Activated B cell treated with CpG ODN at 0.5 μM for 24 hours (primary cell): ENCODE measurements around the gene ZSWIM8. TPM values are rescaled to one million over a fixed set of nuclear protein-coding genes. Genes with fewer than 3 reads are reported as not detected.

Experiments used
- ATAC-seq: fragments of 200-7000 bp; cut with Tn5 transposase; one replicate; pipeline ENCODE4 v1.10.0; 2021; ENCODE audit warnings: low read depth, mild to moderate bottlenecking, moderate library complexity
- CTCF ChIA-PET: fragments of 350-600 bp; sonication (Branson Sonifier 250); formaldehyde crosslinking; loops from one replicate; lab custom pipeline; 2021; ENCODE audit warnings: antibody characterized with exemption; lab: Charles Lee
- POLR2A ChIA-PET: fragments of 350-600 bp; sonication (Branson Sonifier 250); formaldehyde crosslinking; loops from one replicate; lab custom pipeline; 2021; ENCODE audit warnings: antibody characterized with exemption; lab: Charles Lee
- DNase-seq: peaks from one replicate; pipeline ENCODE4 v3.0.0; 2022
- H3K27ac Mint-ChIP-seq: one replicate; pipeline ENCODE4 v1.8.0; 2020; ENCODE audit warnings: mixed read lengths
- H3K27me3 Mint-ChIP-seq: one replicate; pipeline ENCODE4 v1.8.0; 2021; ENCODE audit warnings: mixed read lengths
- H3K36me3 Mint-ChIP-seq: one replicate; pipeline ENCODE4 v1.8.0; 2021; ENCODE audit warnings: low read depth, mixed read lengths
- H3K4me1 Mint-ChIP-seq: one replicate; pipeline ENCODE4 v1.8.0; 2021; ENCODE audit warnings: mixed read lengths
- H3K4me3 Mint-ChIP-seq: one replicate; pipeline ENCODE4 v1.8.0; 2020; ENCODE audit warnings: mild to moderate bottlenecking, mixed read lengths
- H3K9me3 Mint-ChIP-seq: one replicate; pipeline ENCODE4 v1.8.0; 2020; ENCODE audit warnings: mixed read lengths
- CTCF ChIP-seq: fragments of 200-600 bp; IDR thresholded peaks from one replicate; pipeline ENCODE4 v1.8.0; 2022; ENCODE audit warnings: antibody characterized with exemption, mild to moderate bottlenecking
- intact Hi-C: fragments of 100-400 bp; cut with micrococcal nuclease; formaldehyde crosslinking; loops from one replicate; pipeline ENCODE4 v1.15.1; 2024
- total RNA-seq: library from RNA; stranded (reverse); gene quantifications from 2 replicates; pipeline ENCODE4 v1.2.3, GENCODE V29; 2022

The ZSWIM8 gene
- total RNA-seq, 1 donor from 2014 or later: 93.0 TPM

- Mint-ChIP-seq H3K27ac (peak overlapping the region; percentile 18), H3K36me3 (peaks cover 85% of the 10 kb centered on the region), H3K4me3 (no peak overlapping the region), H3K9me3 (no peaks in the 10 kb centered on the region), H3K4me1 (peaks cover 11% of the 10 kb centered on the region), H3K27me3 (no peaks in the 10 kb centered on the region)
- intact Hi-C loops: no loop called here
- no peak for DNase-seq
- no peak for ATAC-seq
- POLR2A ChIA-PET: interaction anchor here (0.6 to 2.2 kb wide), 5 partner anchors 8 to 1023 kb away, joined by 3 to 8 read pairs (median 4); partner anchors contain the start of gene NDST2
- CTCF ChIA-PET: no interaction called here
- no peak for TF ChIP-seq CTCF
These were observed 15.3 kb downstream of the ZSWIM8 start for GRCh38 chr10:73800560-73801252.

- ChIA-PET POLR2A (interaction anchor here (0.6 to 1.5 kb wide), 3 partner anchors 29 to 1023 kb away, joined by 3 to 7 read pairs (median 4); a partner anchor contains a TSS), CTCF (no interaction called here)
- Mint-ChIP-seq H3K27ac (no peak overlapping the region), H3K36me3 (peaks cover 88% of the 10 kb centered on the region), H3K27me3 (no peaks in the 10 kb centered on the region), H3K9me3 (no peaks in the 10 kb centered on the region), H3K4me1 (peaks cover 11% of the 10 kb centered on the region), H3K4me3 (no peak overlapping the region)
- DNase-seq (no peak), ATAC-seq (no peak)
- no peak for TF ChIP-seq CTCF
- intact Hi-C loops: no loop called here
These were observed 15.8 kb downstream of the ZSWIM8 start for GRCh38 chr10:73801253-73801590.

- Mint-ChIP-seq H3K4me1 (peaks cover 20% of the 10 kb centered on the region), H3K27ac (peak overlapping the region; percentile 22), H3K27me3 (no peaks in the 10 kb centered on the region), H3K4me3 (no peak overlapping the region), H3K36me3 (peaks cover 90% of the 10 kb centered on the region), H3K9me3 (no peaks in the 10 kb centered on the region)
- CTCF ChIA-PET: no interaction called here
- DNase-seq: no peak
- ATAC-seq: no peak
- TF ChIP-seq CTCF: no peak
- POLR2A ChIA-PET: interaction anchor here (0.6 kb wide), 1 partner anchor 156 kb away, joined by 5 read pairs; no protein-coding TSS in a partner anchor
- intact Hi-C loops: no loop called here
These were observed 17.0 kb downstream of the ZSWIM8 start for GRCh38 chr10:73802276-73802991.

GRCh38 chr10:73803680-73804286, 18.4 kb downstream of the ZSWIM8 start:
- ATAC-seq (peak; percentile 78), DNase-seq (no peak)
- peaks cover 24% of the 10 kb centered on the region for H3K4me1 Mint-ChIP-seq
- no peaks in the 10 kb centered on the region for H3K9me3 Mint-ChIP-seq
- H3K4me3 Mint-ChIP-seq: no peak overlapping the region
- no peak for TF ChIP-seq CTCF
- ChIA-PET POLR2A (interaction anchor here (0.6 to 1.5 kb wide), 6 partner anchors 10 to 308 kb away, joined by 3 to 7 read pairs (median 3); partner anchors contain the start of genes PPP3CB and ZSWIM8), CTCF (no interaction called here)
- H3K27me3 Mint-ChIP-seq: no peaks in the 10 kb centered on the region
- H3K36me3 Mint-ChIP-seq: peaks cover 90% of the 10 kb centered on the region
- H3K27ac Mint-ChIP-seq: peak overlapping the region; percentile 78
- intact Hi-C loops: no loop called here
